Activated CD4-positive, alpha-beta memory T cell treated with anti-CD3 and anti-CD28 coated beads, Interleukin-2, amount 10 ng/mL, durations not matched to agents 7 days and 5 days (primary cell): ENCODE data around the gene ZFPM1. TPM values are rescaled to one million over a fixed set of nuclear protein-coding genes. Genes with fewer than 3 reads are reported as not detected.
A peak's percentile ranks its signal among the peaks of the same experiment; 100 is the strongest.

Experiments
- CTCF ChIA-PET: fragments of 350-600 bp; sonication (Branson Sonifier 250); formaldehyde crosslinking; loops from one replicate; lab custom pipeline; 2021; ENCODE audit warnings: antibody characterized with exemption, inconsistent platforms; lab: Charles Lee
- POLR2A ChIA-PET: fragments of 350-600 bp; sonication (Branson Sonifier 250); formaldehyde crosslinking; loops from one replicate; lab custom pipeline; 2021; ENCODE audit warnings: antibody characterized with exemption; lab: Charles Lee
- DNase-seq: peaks from one replicate; pipeline ENCODE4 v3.0.0-alpha.2; 2020
- H3K27ac Mint-ChIP-seq: one replicate; pipeline ENCODE4 v1.8.0; 2021; ENCODE audit warnings: mild to moderate bottlenecking, mixed read lengths
- H3K27me3 Mint-ChIP-seq: one replicate; pipeline ENCODE4 v1.8.0; 2021; ENCODE audit warnings: mixed read lengths
- H3K36me3 Mint-ChIP-seq: one replicate; pipeline ENCODE4 v1.8.0; 2021; ENCODE audit warnings: low read depth, mixed read lengths
- H3K4me1 Mint-ChIP-seq: one replicate; pipeline ENCODE4 v1.8.0; 2021; ENCODE audit warnings: mixed read lengths
- H3K4me3 Mint-ChIP-seq: one replicate; pipeline ENCODE4 v1.8.0; 2021; ENCODE audit warnings: mild to moderate bottlenecking, mixed read lengths
- H3K9me3 Mint-ChIP-seq: one replicate; pipeline ENCODE4 v1.8.0; 2021; ENCODE audit warnings: mixed read lengths
- total RNA-seq, 2 experiments: library from RNA; stranded (reverse); gene quantifications; one replicate each; pipeline ENCODE4 v1.2.3, GENCODE V29; 2021

Gene ZFPM1
- total RNA-seq, 2 experiments from 2014 or later, result 15.4 to 15.7 TPM

- no peaks in the 10 kb centered on the region for H3K36me3 Mint-ChIP-seq
- no peak overlapping the region for H3K27ac Mint-ChIP-seq
- ChIA-PET POLR2A (no interaction called here), CTCF (no interaction called here)
- H3K4me1 Mint-ChIP-seq, result peaks cover 1% of the 10 kb centered on the region
- no peaks in the 10 kb centered on the region for H3K27me3 Mint-ChIP-seq
- DNase-seq, result no peak
- H3K4me3 Mint-ChIP-seq, result no peak overlapping the region
- no peaks in the 10 kb centered on the region for H3K9me3 Mint-ChIP-seq
Measured at GRCh38 chr16:88502776-88503280, 49.7 kb downstream of the ZFPM1 start.

- H3K27me3 Mint-ChIP-seq, result no peaks in the 10 kb centered on the region
- H3K4me1 Mint-ChIP-seq, result peaks cover 1% of the 10 kb centered on the region
- ChIA-PET POLR2A (no interaction called here), CTCF (no interaction called here)
- DNase-seq, result no peak
- no peak overlapping the region for H3K27ac Mint-ChIP-seq
- H3K4me3 Mint-ChIP-seq, result no peak overlapping the region
- H3K36me3 Mint-ChIP-seq, result no peaks in the 10 kb centered on the region
- no peaks in the 10 kb centered on the region for H3K9me3 Mint-ChIP-seq
Measured at GRCh38 chr16:88503374-88503770, 50.3 kb downstream of the ZFPM1 start.

- POLR2A ChIA-PET, result no interaction called here
- H3K4me3 Mint-ChIP-seq, result no peak overlapping the region
- H3K27ac Mint-ChIP-seq, result no peak overlapping the region
- no peaks in the 10 kb centered on the region for H3K36me3 Mint-ChIP-seq
- CTCF ChIA-PET, result interaction anchor here (1.3 kb wide), 1 partner anchor 53 kb away, joined by 3 read pairs; no protein-coding TSS in a partner anchor
- peaks cover 1% of the 10 kb centered on the region for H3K4me1 Mint-ChIP-seq
- no peak for DNase-seq
- H3K9me3 Mint-ChIP-seq, result no peaks in the 10 kb centered on the region
- H3K27me3 Mint-ChIP-seq, result no peaks in the 10 kb centered on the region
Measured at GRCh38 chr16:88503771-88504488, 50.9 kb downstream of the ZFPM1 start.

DNA sequence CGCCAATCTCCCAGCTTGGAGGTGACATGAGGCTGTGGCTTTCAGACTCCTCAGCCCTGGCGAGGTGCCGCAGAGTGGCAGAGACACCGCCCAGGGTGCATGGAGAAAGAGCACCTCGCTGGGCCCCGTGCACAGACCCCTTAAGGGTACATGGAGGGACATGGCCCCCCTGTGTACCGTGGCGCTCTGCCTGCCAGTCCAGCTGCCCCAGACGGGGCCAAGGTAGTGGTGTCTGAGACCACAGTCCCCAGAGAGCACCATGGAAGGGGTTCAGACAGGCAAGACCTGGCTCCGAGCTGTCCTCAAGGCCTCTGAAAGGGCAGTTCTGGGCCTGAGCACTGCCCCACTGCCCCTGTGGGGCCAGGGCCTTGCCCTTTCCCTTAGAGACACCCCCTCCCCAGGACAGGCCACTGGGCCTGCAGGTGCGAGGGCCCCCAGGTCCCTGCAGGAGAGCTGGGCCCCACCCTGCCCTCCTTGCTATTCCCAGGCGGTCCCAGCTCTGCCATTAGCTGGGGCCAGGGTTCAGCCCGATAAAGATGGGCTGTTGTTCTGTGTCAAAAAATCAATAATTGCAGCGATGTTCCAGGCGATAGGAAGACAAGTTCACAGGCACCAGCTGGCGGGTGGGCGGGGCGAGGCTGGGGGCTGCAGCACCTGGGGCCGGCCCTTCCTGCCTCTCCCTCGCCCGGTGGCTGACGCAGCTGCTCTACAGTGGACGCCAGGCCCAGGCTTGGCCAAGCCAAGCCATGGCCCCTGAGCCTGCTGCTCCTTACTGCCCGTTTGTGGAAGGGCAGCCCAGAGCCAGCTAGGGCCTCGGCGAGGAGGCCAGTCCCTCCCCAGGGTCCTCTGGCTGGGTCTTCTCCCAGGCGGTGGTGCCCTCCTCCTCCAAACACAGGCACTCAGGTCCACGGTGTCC is 51.7 kb downstream of the ZFPM1 start:
- Mint-ChIP-seq H3K9me3 (no peaks in the 10 kb centered on the region), H3K4me1 (peaks cover 1% of the 10 kb centered on the region), H3K27me3 (no peaks in the 10 kb centered on the region), H3K4me3 (no peak overlapping the region), H3K36me3 (no peaks in the 10 kb centered on the region), H3K27ac (no peak overlapping the region)
- ChIA-PET CTCF (interaction anchor here (1.3 kb wide), 1 partner anchor 53 kb away, joined by 3 read pairs; no protein-coding TSS in a partner anchor), POLR2A (no interaction called here)
- no peak for DNase-seq

GRCh38 chr16:88505405-88506082 is 52.5 kb downstream of the ZFPM1 start:
- peaks cover 1% of the 10 kb centered on the region for H3K4me1 Mint-ChIP-seq
- POLR2A ChIA-PET, result no interaction called here
- H3K36me3 Mint-ChIP-seq, result no peaks in the 10 kb centered on the region
- H3K27ac Mint-ChIP-seq, result no peak overlapping the region
- no peaks in the 10 kb centered on the region for H3K9me3 Mint-ChIP-seq
- no peaks in the 10 kb centered on the region for H3K27me3 Mint-ChIP-seq
- no peak overlapping the region for H3K4me3 Mint-ChIP-seq
- DNase-seq, result peak; percentile 60
- CTCF ChIA-PET, result interaction anchor here (1.3 kb wide), 1 partner anchor 52 kb away, joined by 3 read pairs; no protein-coding TSS in a partner anchor

GRCh38 chr16:88506723-88507122 is 53.6 kb downstream of the ZFPM1 start:
- POLR2A ChIA-PET, result no interaction called here
- H3K4me1 Mint-ChIP-seq, result peaks cover 1% of the 10 kb centered on the region
- H3K27me3 Mint-ChIP-seq, result no peaks in the 10 kb centered on the region
- DNase-seq, result no peak
- no peak overlapping the region for H3K27ac Mint-ChIP-seq
- no peaks in the 10 kb centered on the region for H3K36me3 Mint-ChIP-seq
- CTCF ChIA-PET, result no interaction called here
- H3K4me3 Mint-ChIP-seq, result no peak overlapping the region
- H3K9me3 Mint-ChIP-seq, result no peaks in the 10 kb centered on the region

GRCh38 chr16:88507231-88507743 is 54.2 kb downstream of the ZFPM1 start:
- no peak overlapping the region for H3K27ac Mint-ChIP-seq
- H3K4me1 Mint-ChIP-seq, result peaks cover 1% of the 10 kb centered on the region
- ChIA-PET CTCF (no interaction called here), POLR2A (no interaction called here)
- H3K27me3 Mint-ChIP-seq, result no peaks in the 10 kb centered on the region
- DNase-seq, result no peak
- H3K9me3 Mint-ChIP-seq, result no peaks in the 10 kb centered on the region
- no peak overlapping the region for H3K4me3 Mint-ChIP-seq
- H3K36me3 Mint-ChIP-seq, result no peaks in the 10 kb centered on the region

DNA sequence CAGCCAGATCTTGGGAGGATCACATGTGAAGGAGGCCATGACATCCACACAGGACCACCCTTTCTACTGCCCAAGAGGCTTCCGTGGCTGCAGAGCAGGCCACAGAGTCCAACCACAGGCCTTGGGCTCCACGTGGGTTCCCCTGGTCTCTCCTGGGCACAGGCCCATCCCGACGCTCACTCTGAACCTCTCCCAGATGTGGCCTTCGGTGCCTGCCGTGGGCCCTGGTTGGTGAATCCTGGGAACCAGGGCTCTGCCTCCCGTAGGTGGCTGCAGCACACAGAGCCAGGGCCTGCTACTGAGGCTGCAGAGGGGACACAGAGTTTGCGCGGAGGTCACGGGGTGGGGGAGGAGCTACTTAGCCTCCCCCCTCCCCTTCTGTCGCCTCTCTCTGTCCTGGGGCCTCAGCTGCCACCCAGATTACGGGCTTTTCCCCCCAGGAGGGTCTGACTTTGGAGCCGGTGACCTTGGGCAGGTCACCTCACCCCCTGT is 55.3 kb downstream of the ZFPM1 start:
- POLR2A ChIA-PET, result no interaction called here
- peaks cover 1% of the 10 kb centered on the region for H3K4me1 Mint-ChIP-seq

DNA sequence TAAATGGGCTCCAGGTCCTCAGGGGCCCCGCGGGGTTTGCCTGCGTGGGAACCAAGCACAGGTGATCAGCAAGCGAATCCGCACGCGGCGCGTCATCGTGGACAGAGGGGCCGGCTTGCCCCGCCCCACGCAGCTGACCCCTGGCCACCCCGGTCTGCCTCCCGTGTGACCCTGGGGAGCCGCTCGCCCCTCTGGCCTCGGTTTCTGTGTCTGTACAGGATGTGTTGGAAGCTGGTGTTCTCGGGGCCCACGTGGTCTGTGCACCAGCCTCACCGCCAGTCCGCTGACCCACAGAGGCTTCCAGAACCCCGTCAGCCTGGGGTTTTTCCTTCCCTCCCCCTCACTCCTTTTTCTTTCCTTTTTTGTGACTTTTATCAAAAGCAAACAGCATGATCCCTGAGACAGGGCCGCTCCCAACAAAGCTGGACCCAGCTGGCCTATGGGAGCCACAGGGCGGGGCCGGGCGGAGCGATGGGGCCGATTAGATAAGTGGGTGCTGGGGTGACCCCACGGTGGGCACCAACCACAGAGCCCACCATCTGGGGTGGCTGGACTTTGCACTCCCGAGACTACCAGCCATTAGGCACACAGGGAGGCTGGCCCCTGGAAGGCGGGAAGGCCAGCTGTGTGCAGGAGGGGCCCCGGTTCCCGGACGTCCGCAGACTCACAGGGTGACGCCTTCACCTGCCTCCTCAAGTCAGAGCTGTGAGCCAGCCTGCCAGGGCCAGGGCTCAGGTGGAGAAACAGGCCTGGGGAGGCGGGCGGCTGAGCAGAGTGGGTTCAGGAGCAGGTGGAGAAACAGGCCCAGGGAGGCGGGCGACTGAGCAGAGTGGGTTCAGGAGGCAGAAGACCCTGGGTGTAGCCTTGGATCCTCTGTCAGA is 56.0 kb downstream of the ZFPM1 start:
- Mint-ChIP-seq H3K4me3 (no peak overlapping the region), H3K9me3 (no peaks in the 10 kb centered on the region), H3K27ac (no peak overlapping the region), H3K4me1 (peaks cover 1% of the 10 kb centered on the region), H3K36me3 (no peaks in the 10 kb centered on the region), H3K27me3 (no peaks in the 10 kb centered on the region)
- CTCF ChIA-PET, result no interaction called here
- DNase-seq, result no peak
- POLR2A ChIA-PET, result no interaction called here

More for the DNA sequence above, 55.3 kb downstream of the ZFPM1 start:
- Mint-ChIP-seq H3K27me3 (no peaks in the 10 kb centered on the region), H3K27ac (no peak overlapping the region), H3K36me3 (no peaks in the 10 kb centered on the region), H3K9me3 (no peaks in the 10 kb centered on the region), H3K4me3 (no peak overlapping the region)
- CTCF ChIA-PET, result no interaction called here
- no peak for DNase-seq

DNA sequence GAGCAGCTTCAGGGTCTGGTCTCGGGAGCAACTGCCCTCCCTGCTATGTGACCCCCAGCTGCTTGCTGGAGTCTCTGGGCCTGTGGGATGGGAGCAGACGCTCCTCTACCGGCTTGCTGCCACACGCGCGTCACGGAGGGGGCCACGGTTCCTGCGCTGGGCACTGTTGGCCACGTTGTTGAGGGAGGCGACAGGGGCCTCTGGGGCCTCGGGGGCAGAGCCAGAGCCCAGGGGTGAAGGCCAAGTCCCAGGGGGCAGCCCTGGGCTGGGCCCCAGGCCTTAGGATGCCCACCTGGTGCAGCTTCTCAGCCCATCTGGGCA is 56.6 kb downstream of the ZFPM1 start:
- CTCF ChIA-PET, result no interaction called here
- POLR2A ChIA-PET, result no interaction called here
- peaks cover 1% of the 10 kb centered on the region for H3K4me1 Mint-ChIP-seq

DNA sequence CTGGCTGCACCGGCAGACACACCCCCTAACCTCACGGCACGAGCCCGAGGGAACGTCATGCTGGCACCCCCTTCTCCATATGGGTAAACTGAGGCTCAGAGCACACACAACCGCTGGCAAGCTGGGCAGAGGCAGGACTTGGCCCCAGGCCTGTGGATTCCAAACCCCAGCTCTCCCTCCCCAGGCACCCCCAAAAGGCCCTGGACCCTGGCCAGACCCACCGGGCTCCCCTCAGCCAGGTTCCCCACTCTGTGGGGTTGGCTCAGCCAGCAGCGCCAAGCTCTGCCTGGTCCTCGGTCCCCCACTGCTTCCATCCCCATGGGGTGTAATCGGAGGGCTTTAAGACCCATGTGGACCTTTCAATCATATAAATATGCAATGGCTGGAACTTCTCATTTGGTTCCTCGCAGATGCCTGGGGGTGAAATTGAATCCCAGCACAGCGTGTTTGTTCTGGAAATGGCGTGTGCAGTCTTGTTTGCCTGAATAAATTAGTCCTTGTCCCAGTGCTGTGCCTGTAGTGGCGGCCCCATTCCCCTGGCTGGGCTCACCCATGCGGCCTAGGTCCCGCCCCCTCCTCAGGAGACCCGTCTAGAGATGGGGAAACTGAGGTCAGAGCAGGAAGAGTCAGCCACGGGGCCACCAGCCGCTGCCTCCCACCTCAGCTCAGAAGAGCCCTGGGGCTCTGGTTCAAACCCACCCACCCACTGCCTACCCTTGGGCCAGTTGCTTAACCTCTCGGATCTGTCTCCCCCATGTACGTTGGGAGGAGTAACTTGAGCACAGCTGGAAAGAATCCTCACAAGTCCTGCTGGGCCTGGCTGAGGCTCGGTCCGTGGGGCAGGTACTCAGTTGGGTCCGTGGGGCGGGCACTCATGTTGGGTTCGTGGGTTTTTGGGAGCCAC is 57.3 kb downstream of the ZFPM1 start:
- H3K4me3 Mint-ChIP-seq, result no peak overlapping the region
- no peak overlapping the region for H3K27ac Mint-ChIP-seq
- ChIA-PET POLR2A (no interaction called here), CTCF (no interaction called here)
- DNase-seq, result no peak
- H3K9me3 Mint-ChIP-seq, result no peaks in the 10 kb centered on the region
- no peaks in the 10 kb centered on the region for H3K27me3 Mint-ChIP-seq
- H3K4me1 Mint-ChIP-seq, result no peaks in the 10 kb centered on the region
- H3K36me3 Mint-ChIP-seq, result no peaks in the 10 kb centered on the region

More for the DNA sequence above, 56.6 kb downstream of the ZFPM1 start:
- no peak for DNase-seq
- Mint-ChIP-seq H3K27me3 (no peaks in the 10 kb centered on the region), H3K4me3 (no peak overlapping the region), H3K27ac (no peak overlapping the region), H3K9me3 (no peaks in the 10 kb centered on the region), H3K36me3 (no peaks in the 10 kb centered on the region)
